Measurements from ENCODE around the gene SBF2.

DNA sequence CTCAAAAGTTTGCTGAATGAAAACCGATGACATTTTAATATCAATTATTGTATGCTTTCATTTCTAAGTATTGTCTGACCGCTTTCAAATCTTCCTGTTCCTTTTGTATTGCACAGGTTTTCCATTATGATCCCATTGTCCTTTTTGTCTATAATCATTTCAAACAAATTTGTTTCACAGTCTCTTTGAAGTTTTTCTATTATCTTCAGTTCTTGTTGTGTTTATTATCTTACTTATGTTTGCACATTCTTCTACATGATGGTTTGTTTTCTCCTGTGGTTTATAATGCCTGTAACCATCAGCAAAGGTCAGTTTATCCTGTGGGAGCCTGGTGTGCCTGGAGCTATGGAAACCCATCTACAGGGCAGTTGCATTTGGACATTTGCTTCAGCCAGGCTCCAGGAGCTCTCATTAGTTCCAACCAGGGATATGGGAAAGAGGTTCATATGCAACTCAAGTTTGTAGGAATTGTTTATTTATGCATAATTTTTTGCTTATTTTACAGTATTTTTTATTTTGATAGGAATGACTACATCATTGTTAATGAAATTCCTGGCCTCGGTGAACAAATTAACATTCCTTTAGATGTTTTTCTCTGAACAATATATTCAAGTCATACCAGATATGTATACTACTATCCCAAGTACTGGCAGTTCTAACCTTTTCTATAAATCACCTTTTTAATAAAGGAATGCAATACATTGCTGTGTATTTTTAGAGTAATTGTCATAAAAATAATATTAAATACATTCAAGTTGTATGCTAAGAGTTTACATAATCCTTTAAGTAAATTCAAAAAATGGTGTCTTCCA is 179.2 kb downstream of the SBF2 start:
- TF ChIP-seq POLR2AphosphoS5 (IDR thresholded peaks at IDR 0.05; ENCODE audit: low read depth, low read length), result no peak
- TF ChIP-seq TAF1 (IDR thresholded peaks at IDR 0.05; ENCODE audit: borderline replicate concordance, insufficient read depth, low read length), result no peak
- TF ChIP-seq, protein P1, sequence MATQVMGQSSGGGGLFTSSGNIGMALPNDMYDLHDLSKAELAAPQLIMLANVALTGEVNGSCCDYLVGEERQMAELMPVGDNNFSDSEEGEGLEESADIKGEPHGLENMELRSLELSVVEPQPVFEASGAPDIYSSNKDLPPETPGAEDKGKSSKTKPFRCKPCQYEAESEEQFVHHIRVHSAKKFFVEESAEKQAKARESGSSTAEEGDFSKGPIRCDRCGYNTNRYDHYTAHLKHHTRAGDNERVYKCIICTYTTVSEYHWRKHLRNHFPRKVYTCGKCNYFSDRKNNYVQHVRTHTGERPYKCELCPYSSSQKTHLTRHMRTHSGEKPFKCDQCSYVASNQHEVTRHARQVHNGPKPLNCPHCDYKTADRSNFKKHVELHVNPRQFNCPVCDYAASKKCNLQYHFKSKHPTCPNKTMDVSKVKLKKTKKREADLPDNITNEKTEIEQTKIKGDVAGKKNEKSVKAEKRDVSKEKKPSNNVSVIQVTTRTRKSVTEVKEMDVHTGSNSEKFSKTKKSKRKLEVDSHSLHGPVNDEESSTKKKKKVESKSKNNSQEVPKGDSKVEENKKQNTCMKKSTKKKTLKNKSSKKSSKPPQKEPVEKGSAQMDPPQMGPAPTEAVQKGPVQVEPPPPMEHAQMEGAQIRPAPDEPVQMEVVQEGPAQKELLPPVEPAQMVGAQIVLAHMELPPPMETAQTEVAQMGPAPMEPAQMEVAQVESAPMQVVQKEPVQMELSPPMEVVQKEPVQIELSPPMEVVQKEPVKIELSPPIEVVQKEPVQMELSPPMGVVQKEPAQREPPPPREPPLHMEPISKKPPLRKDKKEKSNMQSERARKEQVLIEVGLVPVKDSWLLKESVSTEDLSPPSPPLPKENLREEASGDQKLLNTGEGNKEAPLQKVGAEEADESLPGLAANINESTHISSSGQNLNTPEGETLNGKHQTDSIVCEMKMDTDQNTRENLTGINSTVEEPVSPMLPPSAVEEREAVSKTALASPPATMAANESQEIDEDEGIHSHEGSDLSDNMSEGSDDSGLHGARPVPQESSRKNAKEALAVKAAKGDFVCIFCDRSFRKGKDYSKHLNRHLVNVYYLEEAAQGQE (IDR thresholded peaks at IDR 0.05; ENCODE audit: insufficient read depth in 1 of 2, low read depth in 2 of 2, low read length in 2 of 2), result no peak
- TF ChIP-seq SIN3A (IDR thresholded peaks at IDR 0.05; ENCODE audit: borderline replicate concordance, insufficient read depth, low read length), result no peak
- no peak for TF ChIP-seq FOXP2 (optimal IDR thresholded peaks at IDR 0.05; ENCODE audit: borderline replicate concordance, extremely low read depth, extremely low read length, insufficient read depth)

Data from PFSK-1 (cell line).